GM19372 (cell line): ENCODE results near the gene P3R3URF.

Experiments
- ATAC-seq: cut with Tn5 transposase; IDR thresholded peaks from one replicate; pipeline ENCODE4 v1.9.1; 2021; ENCODE audit warnings: mild to moderate bottlenecking, low read depth, moderate library complexity; ENCODE audit not compliant: unreplicated experiment

The P3R3URF gene

GRCh38 chr1:46174448-46175231 is 1.6 kb downstream of the P3R3URF start, which contains the start of gene TSPAN1:
TSS of gene TSPAN1 (plus strand) at chr1:46175087. CDS start at chr1:46181108, 6,021 bp downstream.
- ATAC-seq, result no peak

- no peak for ATAC-seq
These were observed 2.9 kb downstream of the P3R3URF start for GRCh38 chr1:46173361-46173856.

GRCh38 chr1:46172321-46172720 is 4.0 kb downstream of the P3R3URF start:
- ATAC-seq, result no peak

DNA sequence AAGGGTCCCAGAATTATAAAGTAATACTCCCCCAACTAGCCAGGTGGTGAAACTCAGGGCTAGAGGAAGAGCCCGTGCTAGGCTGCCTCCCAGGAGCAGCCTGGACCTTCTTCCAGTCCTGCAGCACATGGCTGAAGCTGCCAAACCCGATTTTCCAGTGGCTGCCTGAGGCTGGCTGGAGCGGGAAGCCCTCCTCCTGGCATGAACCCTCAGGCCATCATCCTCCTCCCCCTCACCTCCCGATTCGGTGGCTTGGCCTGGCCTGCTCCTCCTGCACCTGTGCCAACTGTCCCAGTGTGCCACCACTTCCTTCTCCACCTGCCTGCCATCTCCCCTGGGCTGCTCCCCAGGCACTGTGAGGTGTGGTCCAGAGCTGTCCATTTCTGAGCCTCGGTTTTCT is 4.4 kb downstream of the P3R3URF start:
- ATAC-seq, result no peak

DNA sequence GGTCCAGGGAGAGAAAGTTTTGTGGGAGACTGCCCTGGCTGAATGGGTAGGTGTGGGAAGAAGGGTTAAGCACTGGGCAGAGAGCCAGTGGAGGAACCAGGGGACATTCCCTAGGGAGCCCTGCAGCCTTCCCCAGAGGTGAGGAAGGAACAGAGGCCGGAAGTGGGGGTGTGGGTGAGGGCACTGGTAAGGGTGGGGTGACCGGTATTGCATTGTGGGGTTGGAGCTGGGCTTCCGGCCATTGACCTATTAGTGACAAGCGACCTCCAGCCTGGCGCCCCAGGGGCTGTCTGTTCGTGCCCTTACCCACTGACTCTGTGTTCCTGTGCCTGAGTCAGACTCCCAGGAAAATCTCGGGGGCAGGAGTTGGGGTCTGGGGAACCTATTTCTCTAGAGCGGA is 4.9 kb downstream of the P3R3URF start:
- ATAC-seq, result no peak

DNA sequence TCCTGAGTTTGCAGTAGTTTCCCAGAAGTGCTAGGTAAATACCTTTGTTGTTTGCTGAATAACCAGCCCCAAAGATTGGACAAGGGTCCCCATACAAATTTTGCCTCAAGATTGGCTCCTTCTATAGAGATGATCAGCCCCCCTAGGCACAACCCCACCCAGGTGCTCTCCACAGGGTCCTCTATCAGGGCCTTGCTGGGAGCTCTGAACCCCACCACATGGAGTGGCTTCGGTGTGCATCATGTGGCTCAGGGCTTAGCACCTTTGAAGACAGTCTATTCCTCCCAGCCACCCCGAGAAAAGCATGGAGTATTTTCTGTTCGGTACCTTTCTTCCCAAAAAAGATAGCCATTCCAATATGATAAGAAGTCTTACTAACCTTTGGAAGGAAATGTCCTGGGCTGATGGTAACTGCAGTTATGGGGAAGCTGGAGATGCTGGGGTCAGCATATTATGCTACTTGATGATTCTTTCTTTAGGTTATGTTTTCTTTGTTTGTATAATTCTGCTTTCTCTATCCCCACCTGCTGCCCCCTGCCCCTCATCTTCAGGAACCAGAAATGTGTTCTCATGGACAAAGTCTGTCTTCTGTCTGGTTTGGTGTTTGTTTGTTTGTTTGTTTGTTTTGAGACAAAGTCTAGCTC is 6.4 kb downstream of the P3R3URF start:
- ATAC-seq, result no peak

- ATAC-seq, result no peak
These were observed 7.8 kb downstream of the P3R3URF start for GRCh38 chr1:46168477-46168876.

DNA sequence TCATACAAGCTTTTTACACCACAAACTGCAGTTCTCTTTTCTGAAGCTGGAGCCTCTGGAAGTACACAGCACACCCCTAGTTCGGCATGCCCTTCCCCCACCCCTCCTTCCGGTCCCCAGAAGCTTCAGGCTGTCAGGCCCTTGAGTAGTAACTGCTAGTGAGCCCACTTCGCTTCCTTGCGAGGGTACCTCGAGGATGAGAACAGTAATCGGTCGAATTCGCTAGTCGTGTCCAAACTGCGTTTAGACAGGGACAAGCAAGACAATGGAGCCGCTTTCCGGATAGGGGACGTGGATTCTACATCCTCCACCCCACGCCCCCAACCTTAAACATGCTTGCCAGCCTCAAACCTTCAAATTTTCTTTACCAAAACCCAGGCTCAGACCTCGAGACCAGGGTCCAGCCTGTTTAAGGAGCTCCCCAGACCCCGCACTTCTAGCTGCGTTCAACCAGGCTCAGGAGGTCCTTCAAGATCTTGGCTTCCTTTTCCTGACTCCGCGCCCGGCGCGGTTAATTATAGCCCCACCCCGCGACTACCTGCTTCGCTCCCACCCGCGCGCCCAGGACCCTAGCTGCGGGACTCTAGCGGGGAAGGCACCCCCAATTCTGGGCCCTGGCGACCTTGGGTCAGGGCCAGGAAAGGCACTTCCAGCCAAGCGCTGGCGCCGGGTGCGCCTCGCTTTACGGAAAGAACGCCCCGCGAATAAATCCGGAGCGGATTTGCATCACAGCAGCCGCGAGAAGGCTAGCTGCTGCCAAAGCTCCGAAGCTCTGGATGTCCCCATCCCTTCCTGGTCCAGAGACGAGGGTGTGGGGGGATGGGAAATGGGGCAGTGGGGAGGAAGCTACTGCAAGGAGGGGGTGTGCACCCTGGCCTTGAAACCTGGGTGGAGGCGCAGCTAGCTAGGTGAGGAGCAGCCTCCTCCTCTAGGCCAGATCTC is 9.5 kb downstream of the P3R3URF start:
- no peak for ATAC-seq

GRCh38 chr1:46160212-46160611 is 16.1 kb downstream of the P3R3URF start:
- no peak for ATAC-seq

DNA sequence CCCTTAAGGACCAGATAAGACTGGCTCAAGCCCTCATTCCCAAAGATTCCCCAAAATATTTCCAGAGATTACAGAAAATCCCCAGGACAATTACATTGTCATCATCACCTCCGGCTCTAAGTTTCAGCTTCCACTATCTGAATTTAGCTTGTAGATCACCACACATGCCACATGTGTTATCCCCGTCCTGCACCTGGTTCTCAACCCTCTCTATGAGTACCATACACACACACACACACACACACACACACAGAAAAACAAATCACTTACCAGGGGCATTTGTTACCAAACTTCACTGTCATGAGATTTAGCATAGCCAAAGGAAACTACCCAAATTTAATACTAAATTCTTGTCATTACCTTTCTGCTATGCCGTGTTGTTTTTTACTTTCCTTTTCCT is 16.8 kb downstream of the P3R3URF start:
- ATAC-seq, result no peak

DNA sequence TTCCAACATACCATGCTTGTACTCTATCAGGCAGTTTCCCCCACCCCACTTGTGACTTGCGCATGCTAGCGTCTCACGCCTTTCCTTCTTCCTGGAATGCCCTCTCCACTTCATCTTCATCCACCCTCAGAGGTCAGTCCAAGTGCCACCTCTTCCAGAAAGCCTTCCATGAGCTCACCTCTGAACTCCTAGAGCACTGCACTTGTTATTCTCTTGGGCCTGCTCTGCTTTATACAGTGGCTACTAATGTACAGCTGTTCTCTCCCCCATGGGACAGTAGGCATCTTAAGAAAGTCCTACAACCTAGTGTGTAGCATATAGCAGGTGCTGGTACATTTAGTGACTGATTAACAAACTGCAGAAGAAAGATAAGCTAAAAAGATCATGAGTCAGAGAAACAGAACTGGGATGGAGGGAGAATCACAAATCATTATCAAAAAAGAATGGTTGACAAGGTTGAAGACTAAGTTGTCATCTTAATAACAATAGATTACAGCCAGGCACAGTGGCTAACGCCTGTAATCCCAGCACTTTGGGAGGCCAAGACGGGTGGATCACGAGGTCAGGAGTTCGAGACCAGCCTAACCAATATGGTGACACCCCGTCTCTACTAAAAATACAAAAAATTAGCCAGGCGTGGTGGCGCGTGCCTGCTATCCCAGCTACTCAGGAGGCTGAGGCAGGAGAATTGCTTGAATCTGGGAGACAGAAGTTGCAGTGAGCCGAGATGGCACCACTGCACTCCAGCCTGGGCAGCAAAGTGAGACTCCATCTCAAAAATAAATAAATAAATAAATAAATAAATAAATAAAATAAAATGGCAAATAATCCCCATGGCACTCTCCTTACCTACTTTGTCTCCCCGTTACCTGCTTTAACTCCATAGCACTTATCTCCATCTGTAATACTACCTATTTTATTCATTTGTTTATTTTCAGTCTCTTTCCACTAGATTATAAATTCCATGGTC is 17.7 kb downstream of the P3R3URF start:
- ATAC-seq, result peak; percentile 62

GRCh38 chr1:46157916-46158311 is 18.4 kb downstream of the P3R3URF start:
- no peak for ATAC-seq

- no peak for ATAC-seq
These were observed 22.6 kb downstream of the P3R3URF start for GRCh38 chr1:46153732-46154131.

GRCh38 chr1:46153228-46153627 is 23.1 kb downstream of the P3R3URF start:
- ATAC-seq, result no peak

- no peak for ATAC-seq
These were observed 24.3 kb downstream of the P3R3URF start for GRCh38 chr1:46152016-46152415.

DNA sequence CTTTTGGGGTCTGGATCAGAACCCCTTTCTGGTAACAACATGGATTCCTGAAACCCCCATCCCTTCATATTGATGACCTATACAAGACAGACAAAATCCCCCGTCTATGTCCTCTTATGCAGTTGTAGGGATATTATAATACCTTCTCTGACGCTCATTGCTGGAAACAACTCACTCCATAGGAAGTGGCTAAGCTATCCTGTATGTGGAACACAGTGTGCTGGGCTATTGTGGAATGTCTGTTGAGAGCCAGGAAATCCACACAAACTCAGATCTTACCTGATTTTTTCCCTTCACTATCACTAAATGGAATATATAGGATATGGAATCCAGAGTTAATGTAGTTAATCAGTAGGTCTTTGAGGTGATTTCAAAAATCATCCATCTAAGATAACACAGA is 26.2 kb downstream of the P3R3URF start:
- ATAC-seq, result no peak

- no peak for ATAC-seq
These were observed 28.0 kb downstream of the P3R3URF start for GRCh38 chr1:46148318-46148717.

DNA sequence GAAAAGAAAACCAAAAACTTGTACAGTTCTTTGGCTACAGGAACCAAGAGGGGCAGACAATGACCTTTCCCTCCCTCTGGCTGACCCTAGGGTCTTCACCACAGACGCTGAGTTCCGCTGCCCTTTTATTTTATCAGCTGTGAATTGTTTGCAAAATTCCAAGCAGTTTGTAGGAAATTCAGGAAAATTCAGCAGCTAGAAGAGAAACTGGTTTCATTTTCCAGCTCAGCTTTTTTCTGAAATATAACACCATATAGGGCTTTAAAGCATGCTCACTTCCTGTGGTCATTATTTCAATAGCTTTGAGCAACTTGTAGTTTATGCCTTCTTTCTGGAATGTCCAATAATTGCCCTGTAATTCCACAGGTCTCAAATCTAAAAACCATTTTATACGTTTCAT is 38.4 kb downstream of the P3R3URF start:
- ATAC-seq, result no peak

GRCh38 chr1:46136711-46137110 is 39.6 kb downstream of the P3R3URF start:
- ATAC-seq, result no peak
